Ishikawa (cell line): ENCODE data around the gene APOL4.

Experiments
- EP300 ChIP-seq: IDR thresholded peaks from 2 replicates; pipeline ENCODE4 v1.6.1; 2012; ENCODE audit warnings: borderline replicate concordance
- TAF1 ChIP-seq: IDR thresholded peaks from 2 replicates; pipeline ENCODE4 v1.6.1; 2012; ENCODE audit warnings: low read depth, mild to moderate bottlenecking
- TEAD4 ChIP-seq: IDR thresholded peaks from 2 replicates; pipeline ENCODE4 v1.6.1; 2012

GRCh38 chr22:36153501-36154422 is 47.8 kb downstream of the APOL4 start:
- TF ChIP-seq TAF1 (no peak), EP300 (no peak), TEAD4 (no peak)
